Muscle of arm (tissue), 14 donors: Measurements from ENCODE around the gene PFKFB4. TPM values are rescaled to one million over a fixed set of nuclear protein-coding genes. Genes with fewer than 3 reads are reported as not detected.

Experiments
- DNase-seq: peaks from one replicate; pipeline ENCODE4 v3.0.0-alpha.2; 2013
- long read RNA-seq, 11 donors: transcript quantifications; one replicate each; lab custom pipeline, GENCODE V29; 2026
- polyA plus RNA-seq, 12 donors: library from polyadenylated mRNA; unstranded; fragments of 120-200 nt; gene quantifications; one replicate each; pipeline ENCODE4 v1.2.1, GENCODE V29; 2013; ENCODE audit not compliant: insufficient read length in 12 of 12

The PFKFB4 gene
- polyA plus RNA-seq = 1 to 10 TPM in 10 of 12 donors, not detected in 2; 3.1 to 7.4 (median 5.6) TPM
- long read RNA-seq, donor 1, partial matches to known transcripts = 0 of 1 reads
- long read RNA-seq, donor 1, other reads (novel, unspliced or antisense) = 0 of 1 reads
- long read RNA-seq, donor 2 = 0 reads
- long read RNA-seq, donor 3 = 0 reads
- long read RNA-seq, donor 4 = 0 reads
- long read RNA-seq, donor 5 = 0 reads
- long read RNA-seq, donor 6 = 0 reads
- long read RNA-seq, donor 7 = 0 reads
- long read RNA-seq, donor 8, partial matches to known transcripts = 0 of 1 reads
- long read RNA-seq, donor 8, other reads (novel, unspliced or antisense) = 0 of 1 reads
- long read RNA-seq, donor 9, partial matches to known transcripts = 0 of 2 reads
- long read RNA-seq, donor 9, other reads (novel, unspliced or antisense) = 0 of 2 reads
- long read RNA-seq, donor 10 = 0 reads
- long read RNA-seq, donor 11, partial matches to known transcripts = 0 of 2 reads
- long read RNA-seq, donor 11, other reads (novel, unspliced or antisense) = 0 of 2 reads

GRCh38 chr3:48556796-48557626 lies at the start of gene PFKFB4:
Gene PFKFB4, minus strand, starts transcription at chr3:48556803. Its CDS starts 26 bp downstream, at chr3:48556777.
- DNase-seq = peak; percentile 99

DNA sequence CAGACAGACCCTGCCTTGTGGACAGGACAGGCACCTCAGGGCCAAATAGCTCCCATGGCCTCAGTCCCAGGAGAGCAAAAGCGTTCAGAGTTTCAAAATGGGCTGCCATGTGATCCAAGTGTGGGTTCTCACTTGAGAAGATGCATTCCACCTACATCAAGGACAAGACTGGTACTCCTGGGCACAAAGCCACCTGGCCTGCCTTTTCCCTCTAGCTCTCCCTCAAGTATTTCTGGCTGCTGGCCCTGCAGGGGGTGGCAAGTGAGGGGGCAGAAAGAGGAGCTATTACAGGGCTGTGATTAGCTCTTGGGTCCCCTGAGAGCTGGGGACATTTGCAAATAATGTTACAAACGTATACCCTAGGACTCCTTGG lies 45.0 kb upstream of the PFKFB4 start:
- DNase-seq = no peak

DNA sequence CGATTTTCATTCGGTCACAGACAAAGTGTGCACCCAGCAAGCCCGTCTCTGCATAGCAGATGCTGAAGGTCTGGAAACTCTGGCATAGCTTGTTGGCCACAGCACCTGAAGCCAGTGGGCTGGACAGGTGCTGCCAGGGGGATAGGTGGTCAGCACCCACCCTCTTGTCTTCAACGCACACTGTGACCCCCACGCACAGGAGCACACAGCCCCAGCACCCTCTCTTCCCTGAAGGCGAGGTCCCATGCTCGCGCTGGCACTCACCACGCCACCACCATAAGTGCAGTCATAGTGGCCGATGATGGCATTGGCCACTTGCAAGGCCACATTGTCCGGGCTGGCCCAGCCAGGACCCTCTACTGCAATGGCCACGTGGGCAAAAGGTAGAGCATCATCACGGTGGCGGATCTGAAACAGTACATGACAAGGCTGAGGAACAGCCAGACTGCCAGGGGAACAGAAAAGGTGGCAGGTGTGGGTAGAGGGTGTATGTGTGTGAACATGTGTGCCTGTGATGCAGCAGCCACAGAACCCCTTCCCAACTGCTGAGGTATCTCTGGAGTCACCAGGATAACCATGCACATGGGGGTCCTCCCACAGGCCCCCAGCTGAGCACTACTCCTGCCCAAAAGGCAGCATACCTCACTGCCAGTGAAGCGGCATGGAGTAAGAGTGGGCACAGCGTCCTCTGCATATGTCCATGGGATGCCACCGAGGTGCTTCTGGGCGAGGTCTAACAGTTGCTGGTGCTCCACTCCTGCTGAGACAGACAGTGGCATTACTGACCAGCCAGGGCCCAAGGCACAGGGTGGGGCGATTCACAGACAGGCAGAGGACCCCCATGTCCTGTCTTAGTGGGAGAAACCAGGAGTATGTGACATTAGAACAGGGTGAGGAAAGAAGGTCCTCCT lies 44.4 kb upstream of the PFKFB4 start:
- DNase-seq = no peak

DNA sequence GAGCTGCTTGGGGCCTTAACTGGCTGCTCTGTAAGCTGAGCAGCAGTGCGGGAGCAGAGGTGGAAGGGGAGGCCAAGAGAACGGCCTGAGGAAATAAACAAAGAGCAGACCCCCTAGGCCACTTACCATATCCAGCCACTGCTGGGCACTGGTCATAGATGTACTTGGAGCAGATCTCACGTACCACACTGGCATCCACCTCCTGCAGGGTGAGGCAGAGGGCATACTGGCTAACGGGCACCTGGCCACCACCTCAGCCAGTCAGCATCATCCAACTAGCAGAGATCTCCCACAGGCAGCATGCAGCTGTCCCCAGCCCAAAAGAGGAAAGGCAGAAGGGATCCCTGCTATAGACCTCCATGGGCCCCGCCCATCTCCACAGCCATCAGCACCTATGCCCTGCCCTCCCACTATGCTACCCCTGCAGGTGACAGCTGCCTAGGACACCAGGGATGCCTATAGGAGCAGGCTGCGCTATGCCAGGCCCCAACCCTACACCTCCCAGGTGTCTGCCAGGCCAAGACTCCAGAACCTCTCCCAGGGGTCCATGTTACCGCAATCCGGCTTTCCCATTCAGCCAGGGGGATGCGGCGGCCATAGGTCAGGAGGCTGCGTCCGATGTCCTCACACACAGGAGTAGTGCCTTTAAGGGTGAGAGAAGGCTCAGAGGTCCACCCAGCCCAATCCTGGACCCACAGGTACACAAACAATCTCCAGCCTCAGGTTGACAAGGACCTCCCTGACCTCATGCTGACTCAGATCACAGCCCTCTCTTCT lies 43.1 kb upstream of the PFKFB4 start:
- no peak for DNase-seq

DNA sequence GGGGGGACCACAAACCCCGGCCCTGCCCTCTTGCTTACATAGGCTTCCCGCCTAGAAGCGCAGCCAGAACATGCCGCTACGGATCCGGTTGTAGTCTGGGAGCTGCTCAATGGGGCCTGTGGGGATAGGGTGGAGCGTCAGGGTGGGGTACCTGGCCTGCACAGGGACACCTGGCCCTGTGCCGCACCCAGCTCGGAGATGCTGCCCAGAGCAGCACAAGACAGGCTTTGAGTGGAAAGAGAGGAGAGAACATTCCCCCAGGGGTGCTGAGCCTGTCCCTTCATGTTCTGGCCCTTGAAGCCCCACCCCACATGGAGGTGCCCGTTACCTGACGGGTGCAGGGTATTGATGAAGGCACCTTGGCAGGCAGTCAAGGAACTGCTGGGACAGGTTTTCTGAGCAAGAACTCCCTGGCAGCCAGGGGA lies 42.5 kb upstream of the PFKFB4 start:
- no peak for DNase-seq

DNA sequence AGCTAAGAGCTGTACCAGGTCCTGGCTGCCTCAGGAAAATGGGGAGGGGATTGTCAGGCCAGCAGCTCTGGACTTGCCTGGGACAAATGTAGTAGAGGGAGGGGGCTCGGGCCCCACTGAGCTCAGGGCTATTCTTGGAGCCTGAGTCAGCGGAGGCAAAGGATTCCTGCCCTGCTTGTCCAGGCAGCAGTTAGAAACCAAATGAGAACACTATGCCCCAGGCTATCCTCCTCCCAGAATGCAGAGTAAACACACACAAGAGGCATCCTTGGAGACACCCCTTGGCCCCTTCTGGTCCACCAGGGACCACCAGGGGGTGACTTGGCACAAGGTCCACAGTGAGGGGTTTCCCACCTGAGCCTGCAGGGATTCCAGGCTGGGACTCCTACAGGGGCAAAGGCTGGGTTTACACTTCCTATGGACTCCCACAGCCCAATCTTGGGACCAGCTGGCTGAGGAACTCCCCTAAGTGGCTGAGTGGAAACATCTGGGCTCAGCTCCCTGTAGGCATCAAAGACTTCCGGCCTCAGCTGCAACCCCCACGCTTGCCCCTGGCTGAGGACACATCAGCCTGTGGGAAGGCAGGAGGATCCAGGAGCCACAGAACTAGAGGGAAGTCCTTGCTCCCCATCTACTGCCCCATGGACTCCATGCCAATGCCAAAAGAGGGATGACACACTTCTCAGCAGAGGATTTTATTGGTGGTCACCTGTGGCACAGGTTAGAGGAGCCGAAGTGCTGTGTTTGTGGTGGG lies 41.9 kb upstream of the PFKFB4 start:
- peak; percentile 29 for DNase-seq

- DNase-seq = no peak
Measured at GRCh38 chr3:48597408-48597800, 40.8 kb upstream of the PFKFB4 start.

GRCh38 chr3:48596676-48597407 lies 40.2 kb upstream of the PFKFB4 start:
- no peak for DNase-seq

- DNase-seq = no peak
Measured at GRCh38 chr3:48596157-48596556, 39.6 kb upstream of the PFKFB4 start.

DNA sequence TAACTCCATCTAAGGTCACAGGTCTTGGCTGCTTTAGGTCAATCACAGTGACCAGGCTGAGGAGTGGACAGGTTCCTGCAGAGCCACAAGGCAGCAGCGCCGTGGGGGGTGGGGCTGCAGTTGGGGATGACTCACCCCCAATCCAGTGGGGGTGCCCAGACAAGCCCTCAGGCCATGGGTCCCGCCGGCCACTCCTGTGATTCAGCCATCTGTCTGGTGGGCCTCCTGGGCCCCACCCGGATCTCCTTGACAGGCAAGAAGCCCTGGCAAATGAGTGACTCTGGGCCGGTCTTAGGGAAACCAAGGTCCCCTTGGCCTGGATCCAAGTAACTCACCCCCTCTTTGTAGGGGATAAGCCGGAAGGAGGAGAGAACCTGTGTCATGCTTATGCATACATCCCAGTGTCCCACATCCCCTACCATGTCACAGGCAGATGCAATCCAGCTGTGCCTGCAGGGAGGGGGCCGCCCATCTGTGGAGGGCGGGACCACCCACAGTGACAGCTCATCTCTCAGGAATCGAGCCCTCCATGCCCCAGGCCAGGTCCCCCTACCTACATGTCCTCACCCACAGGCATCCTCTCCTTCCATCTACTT lies 39.0 kb upstream of the PFKFB4 start:
- DNase-seq = no peak

DNA sequence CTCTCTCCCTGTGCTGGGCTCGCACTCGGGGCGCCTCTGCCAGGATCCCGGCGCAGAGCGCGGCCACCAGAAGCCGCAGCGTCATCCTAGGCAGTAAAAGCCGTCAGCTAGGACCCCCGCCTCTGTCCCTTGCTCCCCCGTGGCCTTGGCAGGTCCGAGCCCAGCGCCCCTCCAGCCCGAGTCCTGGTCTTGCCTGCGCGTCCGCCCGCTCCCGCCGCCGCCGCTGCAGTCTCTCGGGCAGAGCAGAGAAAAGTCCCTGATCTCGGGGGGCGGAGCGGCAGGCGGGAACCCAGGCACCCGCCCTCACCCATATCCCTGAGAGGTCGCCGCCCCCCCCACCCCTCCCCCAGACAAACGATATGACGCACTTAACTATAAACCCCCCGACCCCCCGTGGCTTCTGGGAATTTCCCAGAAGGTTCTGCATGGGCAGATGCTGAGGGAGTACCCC lies 38.5 kb upstream of the PFKFB4 start, which contains the start of gene COL7A1:
TSS of gene COL7A1 (minus strand) at position 255 of the 451 bp plus-strand sequence. CDS start at position 85, 170 bp downstream.
- DNase-seq = no peak

DNA sequence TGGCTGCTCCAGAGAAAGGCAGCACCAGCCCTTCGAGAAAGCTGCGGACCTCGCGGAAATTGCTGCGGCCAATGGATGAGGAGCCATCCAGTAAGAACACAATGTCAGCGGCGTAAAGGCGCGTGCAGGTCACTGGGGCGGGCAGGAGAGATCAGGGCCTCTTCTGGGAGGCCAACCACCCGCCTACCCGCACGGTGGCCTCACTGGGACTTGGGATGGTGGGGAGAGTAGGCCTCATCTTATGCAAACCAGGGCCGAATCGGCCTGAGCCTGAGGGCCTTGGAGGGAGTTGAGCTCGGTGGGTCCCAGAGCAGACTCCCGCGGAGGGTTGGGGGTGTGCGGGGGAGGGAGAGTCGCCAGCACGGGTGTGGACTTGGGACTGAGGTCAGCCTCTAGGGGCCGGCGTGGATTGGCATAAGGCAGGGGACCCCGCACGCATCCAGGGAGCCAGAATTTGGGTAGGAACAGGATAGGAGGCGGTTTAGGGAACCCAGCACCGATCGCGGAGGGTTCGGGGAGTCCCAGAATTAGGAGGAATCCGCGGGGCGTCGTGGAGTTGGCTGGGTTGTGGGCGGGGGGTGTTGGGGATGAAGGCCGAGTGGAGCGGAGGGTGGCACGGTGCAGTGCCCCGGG lies 37.9 kb upstream of the PFKFB4 start:
- no peak for DNase-seq

- no peak for DNase-seq
Measured at GRCh38 chr3:48593337-48593736, 36.7 kb upstream of the PFKFB4 start.

DNA sequence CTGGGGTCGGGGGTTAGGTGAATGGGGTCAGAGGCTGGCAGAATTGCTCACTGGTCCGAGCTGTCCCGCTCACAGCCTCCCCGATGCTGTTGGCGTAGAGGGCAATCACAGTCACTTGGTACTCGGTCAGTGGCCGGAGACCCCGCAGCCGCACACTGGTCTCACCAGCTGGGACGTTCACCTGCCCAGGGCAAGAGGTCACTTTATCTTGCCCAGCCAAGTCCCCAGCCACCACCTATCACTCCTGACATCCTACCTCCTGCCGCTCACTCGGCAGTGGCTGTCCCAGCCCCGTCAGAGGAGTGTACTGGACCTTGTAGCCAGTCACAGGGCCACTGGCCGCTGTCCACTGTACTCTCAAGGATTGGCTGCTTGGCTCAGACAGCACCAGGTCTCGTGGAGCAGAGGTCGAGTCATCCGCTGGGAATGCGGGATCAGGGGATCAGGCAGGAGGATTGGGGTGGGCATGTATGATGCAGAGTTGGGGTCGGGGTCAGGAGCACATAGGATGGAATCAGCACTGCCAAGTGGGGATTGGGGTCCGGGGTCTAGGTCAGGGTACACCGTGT lies 36.0 kb upstream of the PFKFB4 start:
- DNase-seq = no peak

DNA sequence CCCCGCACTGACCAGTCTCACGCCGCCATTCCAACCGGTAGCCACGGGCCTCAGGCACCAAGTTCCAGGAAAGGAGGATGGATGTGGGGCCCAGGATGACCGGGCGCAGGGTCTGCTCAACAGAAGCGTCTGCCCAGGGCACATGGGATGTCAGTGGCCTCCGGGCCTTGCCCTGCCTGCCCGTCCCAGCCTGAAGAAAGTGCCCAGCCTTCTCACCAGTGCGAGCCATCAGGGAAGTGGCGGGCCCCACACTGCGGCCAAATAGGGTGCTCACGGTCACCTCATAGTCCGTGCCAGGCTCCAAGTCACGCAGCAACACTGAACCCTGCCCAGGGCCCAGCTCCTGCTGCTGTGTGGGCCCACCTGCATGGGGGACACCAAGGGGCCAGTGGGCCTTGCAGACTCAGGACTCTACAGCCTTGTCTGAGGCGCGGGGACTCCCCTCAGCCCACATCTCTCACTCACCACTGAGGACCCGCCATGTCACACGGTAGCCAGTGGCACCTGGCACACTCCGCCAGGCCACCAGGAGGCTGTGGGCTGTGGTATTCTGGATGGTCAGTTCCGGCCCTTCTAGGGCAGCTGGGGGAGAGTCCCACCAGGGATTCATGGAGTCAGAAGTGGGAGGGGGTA lies 35.4 kb upstream of the PFKFB4 start:
- DNase-seq = no peak

- DNase-seq = no peak
Measured at GRCh38 chr3:48591436-48591835, 34.8 kb upstream of the PFKFB4 start.

- DNase-seq = no peak
Measured at GRCh38 chr3:48588230-48588629, 31.6 kb upstream of the PFKFB4 start.
